Neutrophil (primary cell): Measurements from ENCODE around the gene ATF3.

ENCODE experiments used
- H3K27ac ChIP-seq: fragments of 200-600 bp; sonication (generic); 2 replicates; pipeline ENCODE4 v1.5.1; 2016; ENCODE audit warnings: mild to moderate bottlenecking, moderate library complexity
- H3K27me3 ChIP-seq: fragments of 200-600 bp; sonication (generic); 2 replicates; pipeline ENCODE4 v1.6.0; 2016; ENCODE audit warnings: mild to moderate bottlenecking
- H3K36me3 ChIP-seq: fragments of 200-600 bp; sonication (generic); 2 replicates; pipeline ENCODE4 v1.5.1; 2017
- H3K4me1 ChIP-seq, 2 experiments: fragments of 200-600 bp in 1 of 2; sonication (generic) in 1 of 2; 1 replicate in 1 of 2; 2 replicates in 1 of 2; pipeline versions ENCODE4 v1.5.1 to v1.6.1; 2013 to 2016; ENCODE audit warnings: low read depth in 1 of 2, low read length in 1 of 2, mild to moderate bottlenecking in 1 of 2, moderate library complexity in 1 of 2; ENCODE audit not compliant: control insufficient read depth in 1 of 2, insufficient read depth in 1 of 2
- H3K4me3 ChIP-seq, 2 experiments: fragments of 200-600 bp in 1 of 2; sonication (generic) in 1 of 2; 1 replicate in 1 of 2; 2 replicates in 1 of 2; pipeline ENCODE4 v1.5.1; 2013 to 2016; ENCODE audit warnings: low read depth in 1 of 2, low read length in 1 of 2, mild to moderate bottlenecking in 1 of 2, moderate library complexity in 1 of 2
- H3K9me3 ChIP-seq: fragments of 200-600 bp; sonication (generic); 2 replicates; pipeline ENCODE4 v1.5.1; 2016
- CTCF ChIP-seq: fragments of 200-600 bp; sonication (generic); IDR thresholded peaks from 2 replicates; pipeline ENCODE4 v1.5.1; 2016; ENCODE audit warnings: antibody characterized with exemption

The ATF3 gene

GRCh38 chr1:212641956-212642355 lies 33.4 kb downstream of the ATF3 start:
- Histone ChIP-seq H3K36me3 (no peaks in the 10 kb centered on the region), H3K4me3 (no peak overlapping the region), H3K27ac (no peak overlapping the region), H3K27me3 (peaks cover 15% of the 10 kb centered on the region), H3K4me1 (peaks cover 5 to 6% of the 10 kb centered on the region in 2 experiments), H3K9me3 (no peaks in the 10 kb centered on the region)
- no peak for TF ChIP-seq CTCF

GRCh38 chr1:212643877-212644276 lies 35.3 kb downstream of the ATF3 start:
- no peaks in the 10 kb centered on the region for H3K36me3 ChIP-seq
- H3K4me3 ChIP-seq = no peak overlapping the region
- H3K9me3 ChIP-seq = no peaks in the 10 kb centered on the region
- peaks cover 5% of the 10 kb centered on the region for H3K27me3 ChIP-seq
- no peaks in the 10 kb centered on the region for H3K4me1 ChIP-seq
- H3K27ac ChIP-seq = no peak overlapping the region
- TF ChIP-seq CTCF = no peak

- no peaks in the 10 kb centered on the region for H3K4me1 ChIP-seq
- TF ChIP-seq CTCF = no peak
- H3K9me3 ChIP-seq = no peaks in the 10 kb centered on the region
- H3K27ac ChIP-seq = no peak overlapping the region
- no peaks in the 10 kb centered on the region for H3K36me3 ChIP-seq
- no peaks in the 10 kb centered on the region for H3K27me3 ChIP-seq
- no peak overlapping the region for H3K4me3 ChIP-seq
Measured at GRCh38 chr1:212644866-212645545, 36.4 kb downstream of the ATF3 start.

- Histone ChIP-seq H3K27ac (no peak overlapping the region), H3K4me3 (no peak overlapping the region), H3K27me3 (no peaks in the 10 kb centered on the region), H3K9me3 (no peaks in the 10 kb centered on the region), H3K36me3 (no peaks in the 10 kb centered on the region), H3K4me1 (no peaks in the 10 kb centered on the region)
- TF ChIP-seq CTCF = no peak
Measured at GRCh38 chr1:212645546-212646543, 37.3 kb downstream of the ATF3 start.

- no peak for TF ChIP-seq CTCF
- Histone ChIP-seq H3K27ac (no peak overlapping the region), H3K4me1 (no peaks in the 10 kb centered on the region), H3K9me3 (no peaks in the 10 kb centered on the region), H3K36me3 (no peaks in the 10 kb centered on the region), H3K4me3 (no peak overlapping the region), H3K27me3 (no peaks in the 10 kb centered on the region)
Measured at GRCh38 chr1:212646588-212646987, 38.0 kb downstream of the ATF3 start.
